Peyer's patch (tissue), 4 donors: ENCODE measurements around the gene PLOD2. TPM values are rescaled to one million over a fixed set of nuclear protein-coding genes. Genes with fewer than 3 reads are reported as not detected.

Experiments
- DNase-seq, 3 donors: peaks; one replicate each; pipeline ENCODE4 v3.0.0-alpha.2; 2017 to 2019
- H3K27ac ChIP-seq, 4 donors: fragments of 200-600 bp; sonication (generic); one replicate each; pipeline ENCODE4 v1.5.1; 2016 to 2019
- H3K27me3 ChIP-seq, 2 donors: fragments of 200-600 bp; sonication (generic); one replicate each; pipeline ENCODE4 v1.5.1; 2019
- H3K36me3 ChIP-seq, 3 donors: fragments of 200-600 bp; sonication (generic); one replicate each; pipeline ENCODE4 v1.5.1; 2016 to 2019
- H3K4me1 ChIP-seq, 4 donors: fragments of 200-600 bp; sonication (generic); one replicate each; pipeline ENCODE4 v1.5.1; 2016 to 2019
- H3K4me3 ChIP-seq, 4 donors: fragments of 200-600 bp; sonication (generic); 1 replicate in 3 of 4; 2 replicates in 1 of 4; pipeline ENCODE4 v1.5.1; 2016 to 2019; ENCODE audit warnings: mild to moderate bottlenecking in 1 of 4
- H3K9me3 ChIP-seq, 4 donors: fragments of 200-600 bp; sonication (generic); one replicate each; pipeline ENCODE4 v1.5.1; 2016 to 2019; ENCODE audit warnings: mild to moderate bottlenecking in 1 of 4
- CTCF ChIP-seq, 6 experiments: fragments of 450-650 bp in 4 of 6; fragments of 200-600 bp in 2 of 6; sonication (generic) in 1 of 6; IDR thresholded peaks; one replicate each; pipeline ENCODE4 v1.5.1; 2017 to 2019; ENCODE audit warnings: antibody characterized with exemption in 6 of 6, mild to moderate bottlenecking in 3 of 6, moderate library complexity in 1 of 6
- POLR2A ChIP-seq, 2 donors: fragments of 450-650 bp; IDR thresholded peaks; one replicate each; pipeline ENCODE4 v1.5.1; 2017; ENCODE audit warnings: antibody characterized with exemption in 2 of 2, mild to moderate bottlenecking in 2 of 2, moderate library complexity in 2 of 2
- total RNA-seq, 4 donors: library from RNA; depleted of rRNA; stranded (reverse); fragments of >200 nt; gene quantifications; one replicate each; pipeline ENCODE4 v1.1.0, GENCODE V29; 2016

PLOD2 gene
- total RNA-seq, 4 donors from 2014 or later: 9.9 to 78.8 (median 56.0) TPM

DNA sequence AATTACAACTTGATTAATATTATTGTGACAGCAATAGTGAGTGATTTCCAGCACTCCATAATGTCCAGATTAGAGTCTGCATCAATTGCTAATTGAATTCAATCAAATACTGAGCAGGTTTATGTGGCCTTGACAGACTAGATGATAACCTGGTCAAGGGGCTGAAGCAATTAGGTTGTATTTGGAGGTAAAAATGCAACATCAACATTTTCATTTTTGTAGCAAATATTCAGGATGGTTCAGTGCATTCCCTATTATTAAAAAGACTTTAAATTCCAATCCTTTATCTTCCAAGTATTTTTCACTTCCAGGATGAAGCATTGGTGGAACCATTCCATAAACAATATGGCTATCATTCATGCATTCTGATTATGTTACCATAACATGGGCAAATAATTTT, 120.4 kb downstream of the PLOD2 start:
- H3K4me1 ChIP-seq: no peaks in the 10 kb centered on the region
- no peak overlapping the region for H3K4me3 ChIP-seq
- H3K9me3 ChIP-seq: no peaks in the 10 kb centered on the region
- DNase-seq: no peak
- TF ChIP-seq CTCF (IDR thresholded peaks at IDR 0.05) (no peak), POLR2A (IDR thresholded peaks at IDR 0.05) (no peak)
- H3K27ac ChIP-seq: no peak overlapping the region
- no peaks in the 10 kb centered on the region for H3K27me3 ChIP-seq
- no peaks in the 10 kb centered on the region for H3K36me3 ChIP-seq

- Histone ChIP-seq H3K4me1 (no peaks in the 10 kb centered on the region), H3K4me3 (no peak overlapping the region), H3K9me3 (no peaks in the 10 kb centered on the region), H3K27ac (no peak overlapping the region), H3K36me3 (no peaks in the 10 kb centered on the region), H3K27me3 (no peaks in the 10 kb centered on the region)
- no peak for DNase-seq
- TF ChIP-seq POLR2A (IDR thresholded peaks at IDR 0.05): no peak
- TF ChIP-seq CTCF (IDR thresholded peaks at IDR 0.05): no peak
Observed at GRCh38 chr3:146037697-146038096, 123.3 kb downstream of the PLOD2 start.

- no peak for DNase-seq
- H3K4me1 ChIP-seq: no peaks in the 10 kb centered on the region
- H3K36me3 ChIP-seq: no peaks in the 10 kb centered on the region
- no peak overlapping the region for H3K4me3 ChIP-seq
- H3K27ac ChIP-seq: no peak overlapping the region
- H3K27me3 ChIP-seq: no peaks in the 10 kb centered on the region
- TF ChIP-seq CTCF (IDR thresholded peaks at IDR 0.05): no peak
- no peak for TF ChIP-seq POLR2A (IDR thresholded peaks at IDR 0.05)
- H3K9me3 ChIP-seq: no peaks in the 10 kb centered on the region
Observed at GRCh38 chr3:146036281-146036680, 124.7 kb downstream of the PLOD2 start.

DNA sequence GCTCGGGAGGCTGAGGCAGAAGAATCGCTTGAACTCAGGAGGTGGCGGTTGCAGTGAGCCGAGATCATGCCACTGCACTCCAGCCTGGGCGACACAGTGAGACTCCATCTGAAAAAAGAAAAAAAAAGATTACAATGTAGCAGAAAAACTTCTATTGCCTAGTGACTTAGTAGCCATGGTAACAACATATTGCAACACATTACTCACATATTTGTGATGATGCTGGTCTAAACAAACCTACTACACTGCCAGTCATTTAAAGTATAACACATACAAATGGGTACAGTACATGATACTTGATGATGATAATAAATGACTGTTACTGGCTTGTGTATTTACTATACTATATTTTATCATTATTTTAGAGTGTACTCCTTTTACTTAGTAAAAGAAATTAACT, 125.6 kb downstream of the PLOD2 start:
- H3K9me3 ChIP-seq: no peaks in the 10 kb centered on the region
- no peak overlapping the region for H3K27ac ChIP-seq
- no peaks in the 10 kb centered on the region for H3K27me3 ChIP-seq
- no peaks in the 10 kb centered on the region for H3K4me1 ChIP-seq
- no peak for TF ChIP-seq CTCF (IDR thresholded peaks at IDR 0.05)
- H3K36me3 ChIP-seq: no peaks in the 10 kb centered on the region
- no peak overlapping the region for H3K4me3 ChIP-seq
- DNase-seq: no peak

DNA sequence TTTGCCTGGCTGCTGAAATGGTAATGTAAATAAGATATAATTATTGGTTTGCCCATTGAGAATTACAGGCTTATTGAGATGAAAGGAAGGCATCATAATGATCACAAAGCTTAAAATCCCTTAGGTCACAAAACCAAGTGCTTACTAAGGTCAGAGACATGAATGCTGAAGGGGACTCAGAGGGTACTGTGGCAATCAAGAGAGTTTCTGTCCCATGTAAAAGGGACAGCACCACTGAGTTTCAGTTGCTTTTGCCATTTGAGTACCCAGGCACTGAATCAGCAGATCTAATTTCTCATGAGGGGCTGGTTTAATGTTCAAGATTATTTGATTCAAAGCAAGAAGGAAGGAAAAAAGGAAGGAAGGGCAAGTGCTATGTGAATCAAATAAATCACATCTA, 127.0 kb downstream of the PLOD2 start:
- H3K9me3 ChIP-seq: no peaks in the 10 kb centered on the region
- TF ChIP-seq POLR2A (IDR thresholded peaks at IDR 0.05): no peak
- no peak for TF ChIP-seq CTCF (IDR thresholded peaks at IDR 0.05)
- no peaks in the 10 kb centered on the region for H3K27me3 ChIP-seq
- H3K27ac ChIP-seq: no peak overlapping the region
- no peaks in the 10 kb centered on the region for H3K36me3 ChIP-seq
- no peak for DNase-seq
- no peak overlapping the region for H3K4me3 ChIP-seq
- no peaks in the 10 kb centered on the region for H3K4me1 ChIP-seq

DNA sequence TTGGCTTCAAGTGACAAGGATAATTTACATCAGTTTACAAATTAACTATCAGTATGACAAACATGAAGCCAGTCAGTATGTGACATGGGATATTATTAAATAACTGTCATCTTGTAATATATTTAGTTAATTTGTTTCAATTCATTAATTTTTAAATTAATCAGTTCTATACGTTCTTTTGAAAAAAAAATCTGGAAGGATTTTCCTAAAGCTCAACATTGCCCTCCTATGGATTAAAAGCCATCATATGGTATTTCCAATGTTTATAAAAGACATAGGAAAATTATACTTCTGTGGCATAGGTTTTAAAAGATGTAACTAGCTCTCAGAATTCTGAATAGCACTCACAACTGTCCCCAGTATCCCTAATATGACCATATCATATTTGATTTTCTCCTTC, 134.4 kb downstream of the PLOD2 start:
- no peaks in the 10 kb centered on the region for H3K9me3 ChIP-seq
- H3K27ac ChIP-seq: no peak overlapping the region
- no peak for TF ChIP-seq POLR2A (IDR thresholded peaks at IDR 0.05)
- TF ChIP-seq CTCF (IDR thresholded peaks at IDR 0.05): no peak
- H3K36me3 ChIP-seq: no peaks in the 10 kb centered on the region
- no peaks in the 10 kb centered on the region for H3K27me3 ChIP-seq
- DNase-seq: no peak
- H3K4me1 ChIP-seq: no peaks in the 10 kb centered on the region
- H3K4me3 ChIP-seq: no peak overlapping the region
